HL-60/S4 treated with retinoic acid at 250 ng/mL for 4 days and 3 days (cell line): ENCODE results near the gene NDC1.
"Not testable (repeated sequence)": the region's sequence is repeated elsewhere in the genome, so short reads cannot be mapped to it uniquely, and the experiment has no call there.

Source experiments
- in situ Hi-C: fragments of 300-500 bp; cut with MboI; formaldehyde crosslinking; loops from 2 replicates; pipeline ENCODE4 v1.7.0; 2022; ENCODE audit warnings: low sequenced_read_pairs

NDC1 gene

GRCh38 chr1:53766831-53767405, 71.2 kb downstream of the NDC1 start:
- in situ Hi-C loops = no loop called here

- in situ Hi-C loops = no loop called here
Measured at GRCh38 chr1:53766194-53766742, 71.8 kb downstream of the NDC1 start.

- in situ Hi-C loops = no loop called here
Measured at GRCh38 chr1:53765657-53766056, 72.4 kb downstream of the NDC1 start.

GRCh38 chr1:53763911-53764310, 74.2 kb downstream of the NDC1 start:
- in situ Hi-C loops = no loop called here

- in situ Hi-C loops = no loop called here
Measured at GRCh38 chr1:53763461-53763860, 74.6 kb downstream of the NDC1 start.

GRCh38 chr1:53760497-53760896, 77.6 kb downstream of the NDC1 start:
- in situ Hi-C loops = not testable (repeated sequence)

GRCh38 chr1:53755874-53756273, 82.2 kb downstream of the NDC1 start:
- in situ Hi-C loops = no loop called here

GRCh38 chr1:53754484-53755312, 83.4 kb downstream of the NDC1 start:
- in situ Hi-C loops = no loop called here

- in situ Hi-C loops = no loop called here
Measured at GRCh38 chr1:53752281-53752680, 85.8 kb downstream of the NDC1 start.

GRCh38 chr1:53747841-53748240, 90.3 kb downstream of the NDC1 start:
- in situ Hi-C loops = no loop called here

- in situ Hi-C loops = no loop called here
Measured at GRCh38 chr1:53740621-53741105, 97.4 kb downstream of the NDC1 start.

- in situ Hi-C loops = no loop called here
Measured at GRCh38 chr1:53739109-53739681, 98.9 kb downstream of the NDC1 start, which contains the start of gene GLIS1. Gene GLIS1 (minus strand): TSS chr1:53739164. CDS start chr1:53738064, 1,100 bp downstream.

GRCh38 chr1:53738205-53739108, 99.6 kb downstream of the NDC1 start:
- in situ Hi-C loops = no loop called here

GRCh38 chr1:53737648-53738204, 100.4 kb downstream of the NDC1 start:
- in situ Hi-C loops = no loop called here

- in situ Hi-C loops = no loop called here
Measured at GRCh38 chr1:53736290-53736689, 101.8 kb downstream of the NDC1 start.

- in situ Hi-C loops = no loop called here
Measured at GRCh38 chr1:53735681-53736080, 102.4 kb downstream of the NDC1 start.

GRCh38 chr1:53735261-53735660, 102.8 kb downstream of the NDC1 start:
- in situ Hi-C loops = no loop called here

- in situ Hi-C loops = no loop called here
Measured at GRCh38 chr1:53734650-53735211, 103.4 kb downstream of the NDC1 start.

GRCh38 chr1:53733975-53734649, 104.0 kb downstream of the NDC1 start:
- in situ Hi-C loops = no loop called here
